Cerebellar nuclear complex (tissue), 1 donor: Measurements from ENCODE around the gene PTPN22.
A peak's percentile ranks its signal among the peaks of the same experiment; 100 is the strongest.

ENCODE experiments used
- DNase-seq, 2 experiments: peaks; one replicate each; lab custom pipeline; 2025; lab: John Stamatoyannopoulos, UW

Gene PTPN22

GRCh38 chr1:113850127-113850796 lies 21.2 kb downstream of the PTPN22 start:
- DNase-seq: no peak

- DNase-seq: no peak
These were observed 22.4 kb downstream of the PTPN22 start for GRCh38 chr1:113849072-113849471.

GRCh38 chr1:113846391-113847035 lies 25.0 kb downstream of the PTPN22 start:
- DNase-seq: no peak

GRCh38 chr1:113836534-113836933 lies 35.0 kb downstream of the PTPN22 start:
- no peak for DNase-seq

GRCh38 chr1:113835686-113836290 lies 35.7 kb downstream of the PTPN22 start:
- DNase-seq: peak in 1 of 2 experiments; percentile 3

- DNase-seq: no peak
These were observed 36.8 kb downstream of the PTPN22 start for GRCh38 chr1:113834716-113835115.

GRCh38 chr1:113830039-113830438 lies 41.5 kb downstream of the PTPN22 start:
- no peak for DNase-seq

GRCh38 chr1:113821916-113822315 lies 49.6 kb downstream of the PTPN22 start:
- DNase-seq: no peak

- no peak for DNase-seq
These were observed 52.9 kb downstream of the PTPN22 start for GRCh38 chr1:113818578-113818977.

- no peak for DNase-seq
These were observed 58.3 kb downstream of the PTPN22 start for GRCh38 chr1:113813218-113813617.

GRCh38 chr1:113812661-113813135 lies 58.8 kb downstream of the PTPN22 start:
- DNase-seq: peak in 1 of 2 experiments; percentile 6

GRCh38 chr1:113811888-113812660 lies 59.4 kb downstream of the PTPN22 start, which contains the start of gene RSBN1:
RSBN1 (minus strand) TSS chr1:113812476; CDS start chr1:113812412, 64 bp downstream.
- DNase-seq: peak; percentile 74 to 96

- no peak for DNase-seq
These were observed 60.2 kb downstream of the PTPN22 start for GRCh38 chr1:113811156-113811887.

GRCh38 chr1:113809670-113810602 lies 61.6 kb downstream of the PTPN22 start:
- no peak for DNase-seq

- DNase-seq: no peak
These were observed 62.9 kb downstream of the PTPN22 start for GRCh38 chr1:113808450-113809195.

GRCh38 chr1:113805639-113806038 lies 65.9 kb downstream of the PTPN22 start:
- no peak for DNase-seq

- DNase-seq: no peak
These were observed 66.3 kb downstream of the PTPN22 start for GRCh38 chr1:113805256-113805531.

- DNase-seq: no peak
These were observed 66.9 kb downstream of the PTPN22 start for GRCh38 chr1:113804421-113805255.
